Measurements from ENCODE around the gene SNN. TPM values are rescaled to one million over a fixed set of nuclear protein-coding genes. Genes with fewer than 3 reads are reported as not detected.

The SNN gene
- total RNA-seq, 1 experiment from 2014 or later = 15.6 TPM

- peaks cover 2% of the 10 kb centered on the region; the same call in 1 of the 2 replicates for H3K36me3 ChIP-seq (ENCODE audit: control insufficient read depth, insufficient read depth, low read length)
- ChIA-PET CTCF (no interaction called here), POLR2A (no interaction called here)
- in situ Hi-C loops (cut with HindIII; ENCODE audit: low pct_unique_long_range_greater_than_20kb, low sequenced_read_pairs) = no loop called here
- no peaks in the 10 kb centered on the region for H3K27me3 ChIP-seq (ENCODE audit: control insufficient read depth, insufficient read depth, low read length)
- no TSS peak for BruUV-seq (replicated peaks)
- H3K4me1 ChIP-seq (ENCODE audit: control insufficient read depth, insufficient read depth, low read length) = no peaks in the 10 kb centered on the region
- no peak for DNase-seq (ENCODE audit: low read depth, low spot score)
- ATAC-seq = no peak
- TF ChIP-seq REST (IDR thresholded peaks at IDR 0.05; ENCODE audit: insufficient read depth in 1 of 2, low read depth in 2 of 2, low read length in 1 of 2) (no peak), SIN3A (IDR thresholded peaks at IDR 0.05; ENCODE audit: borderline replicate concordance, insufficient read depth, low read depth, low read length) (no peak), POLR2AphosphoS5 (IDR thresholded peaks at IDR 0.05; ENCODE audit: low read depth, low read length) (no peak), CTCF (IDR thresholded peaks at IDR 0.05) (no peak), TCF7L2 (IDR thresholded peaks at IDR 0.05; ENCODE audit: low read depth, low read length) (no peak)
- H3K9me3 ChIP-seq (ENCODE audit: control insufficient read depth, insufficient read depth, low read depth, low read length) = no peaks in the 10 kb centered on the region
- H3K4me3 ChIP-seq (ENCODE audit: low read depth in 2 of 2, low read length in 2 of 2) = no peak overlapping the region
- intact Hi-C loops (cut with micrococcal nuclease; ENCODE audit: unreplicated experiment) = no loop called here
- H3K27ac ChIP-seq (ENCODE audit: low read length) = no peak overlapping the region
These were observed 29.1 kb downstream of the SNN start for GRCh38 chr16:11697319-11697718.

GRCh38 chr16:11698271-11698689 is 30.0 kb downstream of the SNN start:
- Histone ChIP-seq H3K36me3 (ENCODE audit: control insufficient read depth, insufficient read depth, low read length) (peaks cover 2% of the 10 kb centered on the region; the same call in 1 of the 2 replicates), H3K27ac (ENCODE audit: low read length) (no peak overlapping the region), H3K4me3 (ENCODE audit: low read depth in 2 of 2, low read length in 2 of 2) (no peak overlapping the region), H3K27me3 (ENCODE audit: control insufficient read depth, insufficient read depth, low read length) (no peaks in the 10 kb centered on the region), H3K9me3 (ENCODE audit: control insufficient read depth, insufficient read depth, low read depth, low read length) (no peaks in the 10 kb centered on the region), H3K4me1 (ENCODE audit: control insufficient read depth, insufficient read depth, low read length) (no peaks in the 10 kb centered on the region)
- no TSS peak for BruUV-seq (replicated peaks)
- in situ Hi-C loops (cut with HindIII; ENCODE audit: low pct_unique_long_range_greater_than_20kb, low sequenced_read_pairs) = no loop called here
- intact Hi-C loops (cut with micrococcal nuclease; ENCODE audit: unreplicated experiment) = no loop called here
- ATAC-seq (no peak), DNase-seq (ENCODE audit: low read depth, low spot score) (no peak)
- ChIA-PET POLR2A (no interaction called here), CTCF (interaction anchor here (0.5 kb wide), 1 partner anchor 290 kb away, joined by 10 read pairs; no protein-coding TSS in a partner anchor)
- TF ChIP-seq REST (IDR thresholded peaks at IDR 0.05; ENCODE audit: insufficient read depth in 1 of 2, low read depth in 2 of 2, low read length in 1 of 2) = no peak
- TF ChIP-seq POLR2AphosphoS5 (IDR thresholded peaks at IDR 0.05; ENCODE audit: low read depth, low read length) = no peak
- no peak for TF ChIP-seq SIN3A (IDR thresholded peaks at IDR 0.05; ENCODE audit: borderline replicate concordance, insufficient read depth, low read depth, low read length)
